ENCODE measurements around the gene DPF1.

DNA sequence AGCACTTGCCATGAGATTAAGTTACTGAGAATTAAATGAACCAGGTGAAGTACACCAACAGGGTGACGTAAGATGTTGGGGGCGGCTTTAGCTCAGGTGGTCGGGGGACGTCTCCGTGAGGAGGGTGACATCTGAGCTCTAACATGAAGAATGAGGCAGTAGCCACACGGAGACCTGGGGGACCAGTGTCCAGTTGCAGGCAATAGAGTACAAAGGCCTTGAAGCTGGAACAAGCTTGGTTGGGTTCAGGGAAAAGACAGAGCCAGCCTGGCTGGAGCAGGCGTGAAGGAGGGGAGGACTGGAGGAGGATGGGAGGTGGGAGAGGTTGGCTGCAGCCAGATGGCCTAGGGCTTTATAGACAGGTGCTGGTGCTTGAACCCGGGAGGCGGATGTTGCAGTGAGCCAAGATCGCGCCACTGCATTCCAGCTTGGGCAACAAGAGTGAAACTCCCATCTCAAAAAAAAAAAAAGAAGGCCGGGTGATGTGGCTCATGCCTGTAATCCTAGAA is 42.0 kb upstream of the DPF1 start:
- TF ChIP-seq, protein P1, sequence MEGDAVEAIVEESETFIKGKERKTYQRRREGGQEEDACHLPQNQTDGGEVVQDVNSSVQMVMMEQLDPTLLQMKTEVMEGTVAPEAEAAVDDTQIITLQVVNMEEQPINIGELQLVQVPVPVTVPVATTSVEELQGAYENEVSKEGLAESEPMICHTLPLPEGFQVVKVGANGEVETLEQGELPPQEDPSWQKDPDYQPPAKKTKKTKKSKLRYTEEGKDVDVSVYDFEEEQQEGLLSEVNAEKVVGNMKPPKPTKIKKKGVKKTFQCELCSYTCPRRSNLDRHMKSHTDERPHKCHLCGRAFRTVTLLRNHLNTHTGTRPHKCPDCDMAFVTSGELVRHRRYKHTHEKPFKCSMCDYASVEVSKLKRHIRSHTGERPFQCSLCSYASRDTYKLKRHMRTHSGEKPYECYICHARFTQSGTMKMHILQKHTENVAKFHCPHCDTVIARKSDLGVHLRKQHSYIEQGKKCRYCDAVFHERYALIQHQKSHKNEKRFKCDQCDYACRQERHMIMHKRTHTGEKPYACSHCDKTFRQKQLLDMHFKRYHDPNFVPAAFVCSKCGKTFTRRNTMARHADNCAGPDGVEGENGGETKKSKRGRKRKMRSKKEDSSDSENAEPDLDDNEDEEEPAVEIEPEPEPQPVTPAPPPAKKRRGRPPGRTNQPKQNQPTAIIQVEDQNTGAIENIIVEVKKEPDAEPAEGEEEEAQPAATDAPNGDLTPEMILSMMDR (conservative IDR thresholded peaks at IDR 0.05 in 1 of 2, IDR thresholded peaks at IDR 0.05 in 1 of 2; ENCODE audit: low read depth in 1 of 2, low read length in 2 of 2) = no peak
- TF ChIP-seq EZH2 (IDR thresholded peaks at IDR 0.05; ENCODE audit: low read length, missing control alignments) = no peak
